Ovary (tissue), 9 donors: ENCODE results near the gene MINPP1. TPM values are rescaled to one million over a fixed set of nuclear protein-coding genes. Genes with fewer than 3 reads are reported as not detected.
A peak's percentile ranks its signal among the peaks of the same experiment; 100 is the strongest.

Experiments
- DNase-seq, 5 donors: peaks; one replicate each; pipeline ENCODE4 v3.0.0-alpha.2; 2019 to 2020
- H3K27ac ChIP-seq, 2 donors: fragments of 200-600 bp; one replicate each; pipeline versions ENCODE4 v1.5.1 to v1.8.0; 2019 to 2022
- H3K27me3 ChIP-seq: fragments of 200-600 bp; one replicate; pipeline ENCODE4 v1.8.0; 2022
- H3K36me3 ChIP-seq: fragments of 200-600 bp; sonication (generic); one replicate; pipeline ENCODE4 v1.5.1; 2019
- H3K4me1 ChIP-seq: one replicate; pipeline ENCODE4 v1.8.1; 2013; ENCODE audit warnings: mild to moderate bottlenecking, moderate library complexity; ENCODE audit not compliant: insufficient read depth
- H3K4me3 ChIP-seq: fragments of 200-600 bp; sonication (generic); one replicate; pipeline ENCODE4 v1.5.1; 2017
- H3K9me3 ChIP-seq, 2 donors: fragments of 200-600 bp in 1 of 2; sonication (generic) in 1 of 2; one replicate each; pipeline versions ENCODE4 v1.5.1 to v1.8.1; 2013 to 2019; ENCODE audit warnings: mild to moderate bottlenecking in 1 of 2, moderate library complexity in 1 of 2
- EP300 ChIP-seq: sonication (generic); formaldehyde crosslinking; IDR thresholded peaks from one replicate; pipeline ENCODE4 v1.6.1; 2017; ENCODE audit warnings: antibody characterized with exemption
- POLR2A ChIP-seq: fragments of 450-650 bp; IDR thresholded peaks from one replicate; pipeline ENCODE4 v1.6.1; 2017; ENCODE audit warnings: antibody characterized with exemption, mild to moderate bottlenecking, moderate library complexity
- WGBS, 3 donors: extraction: QIAGEN DNeasy Blood & Tissue Kit in 1 of 3; methylation state at CpG; one replicate each; pipeline versions ENCODE4 v1.1.5 to v1.1.7; 2013 to 2017; 5-methylcytosine and 5-hydroxymethylcytosine counted together
- intact Hi-C, 4 donors: fragments of 100-400 bp; cut with DNase I; formaldehyde crosslinking; loops; one replicate each; pipeline versions ENCODE4 v1.11.0 to v1.15.1; 2022 to 2023
- polyA plus RNA-seq, 2 donors: library from polyadenylated mRNA; stranded (reverse); fragments of 200-250 nt in 1 of 2; fragments of 350-450 nt in 1 of 2; fragmentation: Illumina TruSeq in 1 of 2; extraction: RNeasy Lipid Tissue Mini Kit (QIAGEN cat#74804) in 1 of 2; gene quantifications; one replicate each; pipeline ENCODE4 v1.2.3, GENCODE V29; 2013 to 2014
- total RNA-seq, 7 donors: library from RNA; depleted of rRNA in 2 of 7; stranded (reverse); fragments of >200 nt in 2 of 7; fragmentation: NEBNext Ultra II Directional in 3 of 7; extraction: Animal tissue kit (Norgen Biotek cat#: 25700) in 3 of 7; gene quantifications; one replicate each; pipeline versions ENCODE4 v1.1.0 to v1.2.4, GENCODE V29; 2016 to 2023
- TF ChIP-seq, protein P1 (sequence below), 3 donors: fragments of 450-650 bp in 2 of 3; fragments of 200-600 bp in 1 of 3; IDR thresholded peaks; one replicate each; pipeline versions ENCODE4 v1.5.1 to v1.8.0; 2016 to 2022; ENCODE audit warnings: antibody characterized with exemption in 3 of 3, mild to moderate bottlenecking in 1 of 3
- donor health status: DM: no; HTN: no; CAD: no; lungs with moderate emphysema.
- donor health status: DM: no; HTN: no; CAD: no.
- donor health status: Bipolar disorder and iron deficiency.
- donor health status: DM: yes; HTN: yes; CAD: no.
- donor health status: DM: no; HTN: no; CAD: no.
- donor health status: DM: yes; HTN: yes; CAD: no.

MINPP1 gene
- total and polyA plus RNA-seq, 9 donors, result 9.8 to 21.8 (median 12.3) TPM

DNA sequence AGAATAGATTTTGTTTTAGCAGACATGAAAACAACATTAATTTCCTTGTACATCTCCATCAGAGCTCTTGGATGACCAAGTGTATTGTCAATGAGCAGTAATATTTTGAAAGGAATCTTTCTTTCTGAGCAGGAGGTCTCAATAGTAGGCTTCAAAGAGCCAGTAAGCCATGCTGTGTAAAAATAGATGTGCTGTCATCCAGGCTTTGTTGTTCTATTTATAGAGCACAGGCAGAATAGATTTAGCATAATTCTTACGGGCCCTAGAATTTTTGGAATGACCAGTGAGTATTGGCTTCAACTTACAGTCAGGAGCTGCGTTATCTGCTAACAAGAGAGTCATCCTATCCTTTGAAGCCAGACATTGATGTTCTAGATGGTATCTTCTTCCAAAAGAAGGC is 19.0 kb downstream of the MINPP1 start:
- intact Hi-C loops, result no loop called here
- Histone ChIP-seq H3K4me1 (peaks cover 4% of the 10 kb centered on the region), H3K27me3 (no peaks in the 10 kb centered on the region), H3K36me3 (no peaks in the 10 kb centered on the region), H3K27ac (no peak overlapping the region), H3K4me3 (no peak overlapping the region), H3K9me3 (no peaks in the 10 kb centered on the region)
- TF ChIP-seq, protein P1, sequence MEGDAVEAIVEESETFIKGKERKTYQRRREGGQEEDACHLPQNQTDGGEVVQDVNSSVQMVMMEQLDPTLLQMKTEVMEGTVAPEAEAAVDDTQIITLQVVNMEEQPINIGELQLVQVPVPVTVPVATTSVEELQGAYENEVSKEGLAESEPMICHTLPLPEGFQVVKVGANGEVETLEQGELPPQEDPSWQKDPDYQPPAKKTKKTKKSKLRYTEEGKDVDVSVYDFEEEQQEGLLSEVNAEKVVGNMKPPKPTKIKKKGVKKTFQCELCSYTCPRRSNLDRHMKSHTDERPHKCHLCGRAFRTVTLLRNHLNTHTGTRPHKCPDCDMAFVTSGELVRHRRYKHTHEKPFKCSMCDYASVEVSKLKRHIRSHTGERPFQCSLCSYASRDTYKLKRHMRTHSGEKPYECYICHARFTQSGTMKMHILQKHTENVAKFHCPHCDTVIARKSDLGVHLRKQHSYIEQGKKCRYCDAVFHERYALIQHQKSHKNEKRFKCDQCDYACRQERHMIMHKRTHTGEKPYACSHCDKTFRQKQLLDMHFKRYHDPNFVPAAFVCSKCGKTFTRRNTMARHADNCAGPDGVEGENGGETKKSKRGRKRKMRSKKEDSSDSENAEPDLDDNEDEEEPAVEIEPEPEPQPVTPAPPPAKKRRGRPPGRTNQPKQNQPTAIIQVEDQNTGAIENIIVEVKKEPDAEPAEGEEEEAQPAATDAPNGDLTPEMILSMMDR (IDR thresholded peaks at IDR 0.05), result no peak
- TF ChIP-seq POLR2A (no peak), EP300 (no peak)
- DNase-seq, result no peak
- WGBS, 3 donors, result 38 to 59% (median 39%) methylated on average over 2 of the region's 2 CpGs

DNA sequence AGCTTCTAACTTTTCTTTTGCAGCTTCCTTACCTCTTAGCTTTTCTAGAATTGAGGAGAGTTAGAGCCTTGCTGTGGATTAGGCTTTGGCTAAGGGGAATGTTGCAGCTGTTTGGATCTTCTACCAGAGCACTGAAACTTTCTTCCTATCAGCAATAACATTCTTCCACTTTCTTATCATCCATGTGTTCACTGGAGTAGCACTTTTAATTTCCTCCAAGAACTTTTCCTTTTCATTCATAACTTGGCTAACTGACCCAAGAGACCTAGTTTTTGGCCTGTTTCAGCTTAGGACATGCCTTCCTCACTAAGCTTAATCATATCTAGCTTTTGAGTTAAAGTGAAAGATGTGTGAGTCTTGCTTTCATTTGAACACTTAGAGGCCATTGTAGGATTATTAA is 19.6 kb downstream of the MINPP1 start:
- Histone ChIP-seq H3K27ac (no peak overlapping the region), H3K36me3 (no peaks in the 10 kb centered on the region), H3K4me3 (no peak overlapping the region), H3K27me3 (no peaks in the 10 kb centered on the region), H3K4me1 (peaks cover 4% of the 10 kb centered on the region), H3K9me3 (no peaks in the 10 kb centered on the region)
- no peak for DNase-seq
- no peak for TF ChIP-seq EP300
- no peak for TF ChIP-seq POLR2A
- TF ChIP-seq, protein P1 (IDR thresholded peaks at IDR 0.05), result no peak
- intact Hi-C loops, result no loop called here

DNA sequence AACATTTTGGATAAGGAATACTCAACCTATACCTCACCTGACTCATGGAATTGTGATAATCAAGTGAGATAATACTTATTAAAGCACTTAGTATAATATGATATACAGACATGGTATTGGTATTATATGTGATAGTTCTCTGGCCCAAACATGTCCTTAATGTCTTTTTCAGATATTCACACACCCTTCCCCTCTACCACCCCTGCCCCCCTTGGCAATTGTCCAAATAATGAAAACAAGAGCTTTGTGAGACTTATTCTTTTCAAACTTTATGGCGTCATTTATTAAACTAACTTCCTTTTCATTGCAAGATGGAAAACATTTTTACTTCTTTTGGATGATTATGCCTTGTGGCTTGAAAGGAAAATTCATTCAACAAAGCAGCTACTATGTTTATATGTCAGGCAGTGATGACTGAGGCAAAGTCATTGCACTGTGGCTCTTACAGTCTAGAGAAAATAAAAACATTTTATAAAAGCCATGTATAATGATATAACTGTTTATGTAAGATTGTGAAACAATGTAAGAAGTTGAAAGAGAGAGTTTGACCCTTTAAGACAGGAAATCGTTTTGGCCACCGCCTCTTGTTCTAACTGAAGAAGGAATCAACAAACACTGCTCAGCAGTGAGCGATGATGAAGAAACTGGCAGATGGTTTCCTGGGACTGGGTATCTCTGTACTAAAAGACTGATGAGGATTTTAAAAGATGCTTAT is 27.4 kb downstream of the MINPP1 start:
- WGBS, 3 donors, result 38 to 47% (median 40%) methylated on average over 4 of the region's 4 CpGs

DNA sequence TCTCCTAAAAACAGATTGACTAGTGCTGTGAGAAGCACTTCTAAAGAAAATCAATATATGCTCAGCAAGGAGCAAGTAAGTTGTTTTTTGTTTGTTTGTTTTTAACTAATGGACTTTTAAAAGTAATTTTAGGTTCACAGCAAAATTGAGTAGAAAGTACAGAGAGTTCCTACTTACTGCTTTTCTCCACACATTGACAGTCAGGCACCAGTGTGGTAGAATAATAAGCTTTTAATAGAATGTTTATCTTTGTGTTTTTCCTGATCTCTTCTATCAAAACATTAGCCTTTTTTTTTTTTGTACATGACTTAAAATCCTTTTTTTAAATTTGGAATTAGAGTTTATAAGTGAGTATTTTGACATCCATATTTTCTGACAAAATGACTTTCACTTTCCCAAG is 28.0 kb downstream of the MINPP1 start:
- H3K36me3 ChIP-seq, result no peaks in the 10 kb centered on the region
- H3K4me3 ChIP-seq, result no peak overlapping the region
- H3K27ac ChIP-seq, result peak overlapping the region in 1 of 2 donors; percentile 51
- peaks cover 0 to 7% of the 10 kb centered on the region in 2 donors for H3K9me3 ChIP-seq
- intact Hi-C loops, result loop anchor here in 3 of 4 donors (2.0 to 10.0 kb wide), 3 partner anchors 125 to 202 kb away; partner anchors contain the start of gene PAPSS2 (in 1 of the 3)
- TF ChIP-seq POLR2A (no peak), EP300 (no peak)
- TF ChIP-seq, protein P1 (IDR thresholded peaks at IDR 0.05), result no peak
- no peak for DNase-seq
- H3K4me1 ChIP-seq, result no peaks in the 10 kb centered on the region
- no peaks in the 10 kb centered on the region for H3K27me3 ChIP-seq

More for the DNA sequence above, 27.4 kb downstream of the MINPP1 start:
- Histone ChIP-seq H3K27ac (peak overlapping the region in 1 of 2 donors; percentile 51), H3K36me3 (no peaks in the 10 kb centered on the region), H3K27me3 (no peaks in the 10 kb centered on the region), H3K4me1 (no peaks in the 10 kb centered on the region), H3K4me3 (no peak overlapping the region), H3K9me3 (peaks cover 0 to 7% of the 10 kb centered on the region in 2 donors)
- TF ChIP-seq POLR2A, result no peak
- TF ChIP-seq, protein P1 (IDR thresholded peaks at IDR 0.05), result no peak
- no peak for TF ChIP-seq EP300
- DNase-seq, result peak in 2 of 5 donors; percentile 29 to 47
- intact Hi-C loops, result loop anchor here in 3 of 4 donors (2.0 to 10.0 kb wide), 3 partner anchors 125 to 203 kb away; partner anchors contain the start of gene PAPSS2 (in 1 of the 3)
